ENCODE data around the gene DGKG.
A peak's percentile ranks its signal among the peaks of the same experiment; 100 is the strongest.

The DGKG gene

DNA sequence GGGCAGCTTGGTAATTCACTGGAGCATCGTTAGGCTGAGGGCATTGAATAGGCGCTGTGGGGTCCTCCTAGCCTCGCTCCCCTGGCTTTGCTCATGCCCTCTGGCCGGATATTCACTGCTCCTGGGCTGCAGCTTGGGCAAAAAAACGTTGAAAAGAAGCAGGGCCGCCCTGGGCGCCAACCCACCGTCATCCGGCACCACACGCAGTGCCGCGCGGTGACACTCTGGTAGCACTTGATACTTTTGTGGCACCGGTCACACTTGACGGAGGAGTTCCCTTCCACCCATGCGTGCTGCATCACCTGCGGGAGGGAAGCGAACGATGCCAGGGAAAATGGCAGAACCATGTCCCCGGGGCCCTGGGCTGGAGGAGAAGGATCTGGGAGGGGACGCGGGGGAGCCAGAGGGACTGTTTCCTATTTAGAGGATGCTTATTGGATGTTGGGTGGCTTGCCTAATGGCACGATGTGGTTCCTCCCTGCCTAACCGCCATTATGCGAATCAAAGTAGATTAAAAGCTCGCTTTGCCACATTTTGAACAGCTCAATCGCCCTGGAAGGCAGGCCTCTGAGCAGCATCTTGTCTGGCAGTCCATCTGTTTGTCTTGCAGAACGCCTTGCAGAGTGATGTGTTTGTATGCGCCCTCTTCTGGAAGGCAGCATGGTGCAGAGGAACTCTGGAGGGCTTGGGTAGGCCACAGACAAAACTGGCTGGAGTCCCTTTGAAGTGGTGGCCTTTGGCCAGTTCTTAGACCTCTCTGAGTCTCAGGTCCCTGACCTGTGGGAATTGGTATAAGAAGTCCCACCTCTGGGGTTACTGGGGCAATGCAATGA, 93.2 kb downstream of the DGKG start:
- DNase-seq: no peak

GRCh38 chr3:186267758-186268157, 94.3 kb downstream of the DGKG start:
- no peak for DNase-seq

DNA sequence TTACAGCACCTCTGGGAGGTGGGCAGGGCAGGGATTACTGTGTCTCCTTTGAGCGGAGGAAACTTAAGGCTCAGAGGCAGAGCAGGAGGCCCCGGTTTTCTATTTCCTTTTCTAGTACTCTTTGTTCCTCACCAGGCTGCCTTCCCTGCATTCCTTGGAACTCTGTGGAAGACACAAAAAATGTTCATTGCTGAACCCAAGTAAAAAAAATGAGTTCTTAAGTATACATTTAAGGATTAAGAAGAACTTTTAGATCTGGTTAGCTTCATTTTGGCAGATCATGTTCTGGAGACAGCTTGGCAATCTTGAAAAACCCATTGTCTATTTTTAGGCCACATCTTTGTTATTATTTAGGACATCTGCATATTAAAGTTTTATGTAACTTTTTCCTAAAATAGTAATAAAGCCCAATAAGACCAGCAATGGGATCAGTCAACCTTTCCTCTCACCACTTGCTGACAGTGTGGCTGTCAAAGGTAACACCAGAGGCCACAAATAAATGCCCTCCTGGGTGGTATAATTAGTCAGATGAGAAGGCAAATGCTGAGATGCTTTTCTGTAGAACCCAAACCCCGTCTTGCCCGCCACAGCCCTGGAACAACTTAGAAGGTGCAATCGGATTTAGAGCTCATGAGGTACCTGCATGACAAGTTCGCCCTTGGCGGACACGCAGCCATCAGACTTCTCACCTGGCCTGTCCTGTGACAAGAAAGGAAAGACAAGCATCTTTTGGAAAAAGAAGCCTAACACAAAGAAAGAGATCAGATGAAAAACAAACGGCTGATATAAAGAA, 97.2 kb downstream of the DGKG start:
- no peak for DNase-seq

- no peak for DNase-seq
These were observed 100.4 kb downstream of the DGKG start for GRCh38 chr3:186261638-186262037.

GRCh38 chr3:186260726-186261125, 101.3 kb downstream of the DGKG start:
- DNase-seq: no peak

DNA sequence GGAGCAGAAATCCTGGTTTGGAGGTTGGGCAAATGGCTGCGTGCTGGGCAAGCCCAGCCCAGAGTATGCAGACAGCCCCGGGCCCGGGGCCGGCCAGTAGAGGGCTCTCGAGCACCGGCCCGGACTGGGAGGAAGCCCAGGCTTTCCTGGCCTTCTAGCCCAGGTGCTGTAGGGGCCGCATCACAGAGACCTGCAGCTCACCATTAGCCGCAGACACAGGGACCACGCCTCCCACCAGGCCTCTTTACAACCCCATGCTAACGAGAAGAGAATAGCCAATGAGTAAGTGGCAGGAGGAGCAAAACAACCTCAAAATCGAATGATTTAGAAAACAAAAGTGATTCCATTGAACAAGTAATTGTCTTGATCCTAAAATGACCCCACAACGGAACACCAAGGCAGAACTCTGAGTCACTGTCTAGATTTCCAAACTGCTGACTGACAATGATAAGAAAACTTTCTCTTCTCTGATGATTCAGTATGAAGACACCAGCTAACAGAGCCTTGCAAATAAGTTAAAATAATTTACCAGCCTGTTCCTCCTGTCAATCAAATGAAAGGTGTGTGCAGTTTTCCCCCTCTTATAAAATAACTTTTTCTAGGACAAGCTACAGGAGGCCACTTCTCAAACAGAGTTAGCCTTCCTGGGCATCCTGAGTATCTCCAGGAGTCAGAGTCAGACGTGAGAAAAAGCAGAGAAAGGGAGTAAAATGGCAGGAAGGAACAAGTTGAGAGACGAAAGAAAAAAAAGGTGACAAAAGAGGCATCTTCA, 102.2 kb downstream of the DGKG start:
- DNase-seq: peak; percentile 82

GRCh38 chr3:186258968-186259367, 103.1 kb downstream of the DGKG start:
- no peak for DNase-seq

GRCh38 chr3:186257866-186258265, 104.2 kb downstream of the DGKG start:
- DNase-seq: no peak

- no peak for DNase-seq
These were observed 106.2 kb downstream of the DGKG start for GRCh38 chr3:186255703-186256331.

DNA sequence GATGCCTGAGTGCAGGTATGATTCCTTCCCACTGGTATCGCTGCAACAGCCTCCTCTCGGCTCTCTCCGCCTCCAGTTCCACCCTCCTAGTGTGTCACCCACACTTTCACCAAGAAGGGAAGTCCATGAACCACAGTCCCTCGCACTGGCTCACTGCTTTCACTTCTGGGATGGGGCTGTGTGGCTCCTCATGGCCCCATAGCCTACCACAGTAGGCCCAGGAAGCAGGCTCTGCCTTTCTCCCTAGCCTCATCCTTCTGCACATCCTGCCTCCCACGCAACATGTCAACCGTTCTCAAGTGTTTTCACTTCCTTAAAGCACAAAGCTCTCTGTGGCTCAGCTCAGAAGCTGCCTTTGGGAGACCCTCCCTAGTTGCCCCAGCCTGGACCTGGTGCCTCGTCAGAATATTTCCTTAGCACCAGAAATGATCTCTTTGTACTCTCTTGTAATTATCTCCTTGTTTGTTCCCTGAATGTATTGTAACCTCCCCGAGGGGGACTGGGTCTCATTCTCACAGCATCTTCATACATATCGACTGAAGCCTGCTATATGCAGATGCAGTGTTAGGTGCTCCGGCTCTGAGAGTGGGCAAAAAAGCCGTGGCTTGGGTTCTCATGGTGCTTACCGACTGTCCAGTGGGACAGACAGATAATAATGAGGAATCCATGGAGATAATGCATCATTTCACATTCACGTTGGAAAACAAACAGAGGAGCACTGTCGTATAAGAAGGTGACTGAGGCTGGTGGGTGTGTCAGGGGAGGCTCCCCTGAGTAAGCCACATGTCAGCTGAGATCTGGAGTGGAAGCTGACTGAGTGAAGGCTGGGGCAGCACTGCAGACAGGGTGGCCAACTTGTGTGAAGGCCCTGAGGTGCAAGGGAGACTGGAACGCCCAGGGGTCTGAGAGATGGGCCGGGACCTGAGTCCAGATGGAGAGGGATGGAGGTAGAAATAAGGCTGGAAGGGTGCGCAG, 107.1 kb downstream of the DGKG start:
- no peak for DNase-seq

- no peak for DNase-seq
These were observed 110.0 kb downstream of the DGKG start for GRCh38 chr3:186251948-186252619.

DNA sequence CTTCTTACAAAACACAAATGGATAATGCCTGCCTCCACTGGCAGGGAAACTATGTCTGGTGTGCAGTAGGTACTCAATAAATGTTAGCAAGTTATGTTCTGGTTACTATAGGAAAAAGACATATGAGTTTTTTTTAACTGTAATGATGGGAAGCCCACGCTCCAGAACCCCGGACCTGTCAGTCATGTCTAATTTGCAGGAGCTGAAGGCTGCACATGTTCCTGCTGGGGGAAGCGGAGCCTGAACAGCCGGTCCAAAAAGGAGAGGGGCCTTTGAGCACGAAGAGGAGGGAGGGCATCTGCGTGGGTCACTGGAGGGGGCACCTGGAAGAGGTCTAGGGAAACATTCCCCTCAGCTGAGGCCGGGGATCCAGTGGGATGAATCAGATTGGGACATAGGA, 113.2 kb downstream of the DGKG start:
- no peak for DNase-seq

GRCh38 chr3:186247821-186248814, 113.9 kb downstream of the DGKG start:
- DNase-seq: no peak

GRCh38 chr3:186246941-186247340, 115.1 kb downstream of the DGKG start:
- DNase-seq: no peak

DNA sequence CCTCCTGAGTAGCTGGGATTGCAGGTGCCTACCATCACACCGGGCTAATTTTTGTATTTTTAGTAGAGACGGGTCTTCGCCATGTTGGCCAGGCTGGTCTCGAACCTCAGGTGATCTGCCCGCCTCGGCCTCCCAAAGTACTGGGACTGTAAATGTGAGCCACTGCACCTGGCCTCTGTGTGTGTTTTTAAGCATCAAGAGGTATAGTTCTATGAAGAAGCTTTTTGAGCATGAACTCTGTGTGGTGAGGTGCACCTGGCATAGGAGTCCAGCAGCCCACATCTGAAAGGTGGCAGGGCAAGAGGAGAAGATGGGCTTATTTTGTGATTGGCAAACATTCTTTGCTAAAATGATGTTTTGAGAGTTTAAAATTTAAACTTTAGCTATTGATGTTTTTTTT, 118.0 kb downstream of the DGKG start:
- DNase-seq: no peak

DNA sequence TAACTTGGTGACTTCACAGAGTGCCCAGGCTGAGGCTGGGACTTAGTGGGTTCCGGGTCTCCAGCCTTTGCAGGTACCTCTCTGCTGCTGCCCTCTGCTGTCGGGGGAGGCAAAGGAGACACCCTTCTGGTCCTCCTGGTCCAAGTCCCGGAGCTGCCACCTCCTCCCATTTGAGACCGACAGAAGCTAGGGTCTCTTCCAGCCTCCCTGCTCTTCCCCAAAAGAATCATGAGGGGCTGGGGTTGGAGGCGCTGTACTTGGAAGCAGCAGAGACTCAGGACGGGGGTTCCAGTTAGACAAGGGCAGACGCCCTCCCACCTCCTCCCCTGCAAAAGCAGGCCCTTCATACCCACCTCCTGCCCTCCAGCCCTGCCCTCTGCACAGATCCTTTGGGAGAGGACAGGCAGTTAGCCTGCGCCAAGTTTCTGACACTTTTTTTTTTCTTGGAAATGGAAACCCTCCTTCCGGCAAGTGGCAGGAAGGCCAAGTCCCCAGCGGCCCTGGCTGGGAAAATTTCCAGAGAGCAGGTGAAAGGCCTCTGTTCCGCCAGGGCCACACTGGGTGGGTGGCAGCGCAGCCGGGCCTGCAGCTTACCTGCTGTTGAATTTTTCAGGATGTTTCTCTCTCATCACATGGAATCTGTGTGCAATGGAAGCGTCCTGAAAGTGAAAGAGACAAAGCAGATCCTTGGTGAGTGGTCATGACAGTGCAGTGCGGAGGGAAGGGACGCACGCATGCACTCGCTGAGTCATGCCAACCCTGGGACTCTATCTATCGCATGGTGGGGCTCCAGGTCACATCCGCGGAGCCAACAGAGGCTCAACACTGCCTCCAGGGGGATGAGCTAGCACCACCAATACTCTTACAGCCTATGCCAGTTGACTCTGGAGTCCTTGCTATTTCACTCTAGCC, 119.9 kb downstream of the DGKG start:
- peak; percentile 67 for DNase-seq

GRCh38 chr3:186239321-186239720, 122.7 kb downstream of the DGKG start:
- DNase-seq: peak; percentile 17

GRCh38 chr3:186237915-186238314, 124.1 kb downstream of the DGKG start:
- DNase-seq: no peak

Data from NCI-H226 (cell line).